ENCODE results near the gene TBC1D22B. TPM values are rescaled to one million over a fixed set of nuclear protein-coding genes. Genes with fewer than 3 reads are reported as not detected.
A peak's percentile ranks its signal among the peaks of the same experiment; 100 is the strongest.

The TBC1D22B gene
- total RNA-seq, 1 donor from 2014 or later = 8.8 TPM

- peak; percentile 9 for DNase-seq (ENCODE audit: low read depth)
- H3K4me3 ChIP-seq (ENCODE audit: low read depth, low read length) = peak within 1 kb of the TSS; percentile 99
- no peak for TF ChIP-seq CTCF (conservative IDR thresholded peaks at IDR 0.05; ENCODE audit: low read depth, low read length)
These were observed 96.4 kb downstream of the TBC1D22B start, which contains the start of gene RNF8 for GRCh38 chr6:37353761-37354525. TSS of gene RNF8 (plus strand) at chr6:37353983. CDS start at chr6:37354165, 182 bp downstream.

GRCh38 chr6:37354526-37355384 lies 97.2 kb downstream of the TBC1D22B start:
- no peak for DNase-seq (ENCODE audit: low read depth)
- no peak for TF ChIP-seq CTCF (conservative IDR thresholded peaks at IDR 0.05; ENCODE audit: low read depth, low read length)

GRCh38 chr6:37357288-37357687 lies 99.7 kb downstream of the TBC1D22B start:
- no peak overlapping the region for H3K4me3 ChIP-seq (ENCODE audit: low read depth, low read length)
- no peak for TF ChIP-seq CTCF (conservative IDR thresholded peaks at IDR 0.05; ENCODE audit: low read depth, low read length)
- no peak for DNase-seq (ENCODE audit: low read depth)

More at GRCh38 chr6:37354526-37355384, 97.2 kb downstream of the TBC1D22B start:
- peak overlapping the region; percentile 99 for H3K4me3 ChIP-seq (ENCODE audit: low read depth, low read length)

GRCh38 chr6:37357860-37358259 lies 100.3 kb downstream of the TBC1D22B start:
- no peak for DNase-seq (ENCODE audit: low read depth)
- TF ChIP-seq CTCF (conservative IDR thresholded peaks at IDR 0.05; ENCODE audit: low read depth, low read length) = no peak
- no peak overlapping the region for H3K4me3 ChIP-seq (ENCODE audit: low read depth, low read length)

DNA sequence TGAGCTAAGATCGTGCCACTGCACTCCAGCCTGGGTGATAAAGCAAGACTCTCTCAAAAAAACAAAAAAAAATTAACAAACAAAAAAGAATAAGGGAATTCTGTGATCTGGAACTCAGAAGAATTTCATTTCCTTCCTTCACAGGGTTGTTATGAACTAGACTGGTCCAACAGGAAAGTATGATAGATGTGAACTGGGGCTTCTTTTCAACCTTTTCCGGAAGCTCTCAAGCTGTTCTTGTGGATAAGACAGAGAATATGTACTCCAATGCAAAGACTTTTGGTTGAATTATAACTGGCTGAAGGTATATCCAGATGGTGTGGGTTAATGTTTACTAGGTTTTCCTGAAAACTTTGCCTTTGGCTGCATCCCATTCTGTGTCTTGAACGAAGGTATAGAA lies 101.5 kb downstream of the TBC1D22B start:
- no peak for TF ChIP-seq CTCF (conservative IDR thresholded peaks at IDR 0.05; ENCODE audit: low read depth, low read length)
- DNase-seq (ENCODE audit: low read depth) = no peak
- no peak overlapping the region for H3K4me3 ChIP-seq (ENCODE audit: low read depth, low read length)

DNA sequence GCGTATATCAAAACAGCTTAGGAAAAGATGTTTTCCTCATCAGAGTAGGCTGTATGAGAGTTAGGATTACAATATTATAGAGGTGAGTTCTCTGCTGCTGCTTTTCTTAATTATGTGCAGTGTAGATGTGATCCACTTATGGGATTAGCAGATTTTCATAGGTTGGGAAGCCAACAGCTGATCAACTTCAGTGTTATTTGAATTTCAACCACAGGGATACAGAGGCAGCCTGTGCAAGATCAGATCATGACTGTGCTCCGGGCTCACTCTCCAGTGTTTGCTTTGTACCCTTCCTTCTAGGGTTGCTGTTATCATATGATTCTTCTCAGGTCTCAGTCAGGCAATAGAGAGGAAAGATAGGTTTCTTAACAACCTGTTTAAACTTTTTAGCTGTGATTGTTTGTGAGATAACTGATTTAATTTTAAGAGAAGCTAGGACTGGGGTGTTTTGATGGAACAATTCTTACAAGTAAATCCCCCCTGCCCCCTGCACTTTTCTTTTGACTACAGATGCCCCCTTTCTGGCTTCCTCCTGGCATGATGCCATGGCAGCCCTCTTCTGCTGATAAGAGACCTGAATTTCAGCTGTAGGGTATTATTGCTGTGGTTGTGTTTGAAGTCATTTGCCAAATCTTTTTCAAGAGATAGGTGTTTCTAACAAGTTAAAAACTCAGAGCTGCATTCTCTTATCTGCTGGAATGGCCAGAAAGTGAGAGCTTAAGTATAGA lies 104.7 kb downstream of the TBC1D22B start:
- H3K4me3 ChIP-seq (ENCODE audit: low read depth, low read length) = no peak overlapping the region
- no peak for TF ChIP-seq CTCF (conservative IDR thresholded peaks at IDR 0.05; ENCODE audit: low read depth, low read length)
- no peak for DNase-seq (ENCODE audit: low read depth)

All from epithelial cell of proximal tubule (primary cell).